HEK293T (cell line): ENCODE measurements around the gene CYREN.

Source experiments
- BHLHE40 ChIP-seq: fragments of 450-650 bp; IDR thresholded peaks from 2 replicates; pipeline ENCODE4 v1.6.1; 2016; ENCODE audit warnings: mild to moderate bottlenecking, moderate library complexity, borderline replicate concordance
- FOXM1 ChIP-seq: fragments of 450-650 bp; IDR thresholded peaks from 2 replicates; pipeline ENCODE4 v1.6.1; 2017; ENCODE audit warnings: mild to moderate bottlenecking, borderline replicate concordance

DNA sequence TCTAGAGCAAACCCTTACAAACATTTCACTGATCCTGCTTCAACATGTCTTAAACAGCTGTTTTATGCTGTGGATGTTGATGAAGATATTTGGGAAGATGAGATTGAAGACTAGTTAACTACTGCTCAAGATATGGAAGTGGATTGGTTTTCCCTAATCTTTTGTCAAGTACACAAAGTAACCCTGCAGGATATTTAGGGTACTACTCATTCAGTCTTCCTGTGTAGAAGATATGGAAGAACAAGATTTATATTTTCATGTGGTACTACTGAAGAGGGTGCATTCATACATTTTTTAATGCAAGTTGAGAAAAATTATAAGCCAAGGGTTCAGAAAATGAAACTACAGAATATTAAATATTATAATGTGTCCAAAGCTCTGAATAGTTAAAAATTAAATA lies 40.9 kb downstream of the CYREN start:
- TF ChIP-seq BHLHE40, result no peak
- no peak for TF ChIP-seq FOXM1
